Trophoblast cell (in vitro differentiated cells and primary cell): ENCODE data around the gene TRMT2A.

ENCODE experiments used
- DNase-seq, 2 donors: peaks; one replicate each; pipeline ENCODE4 v3.0.0-alpha.2; 2016
- H2AFZ ChIP-seq: 2 replicates; pipeline ENCODE4 v1.6.1; 2013; ENCODE audit warnings: low read length, moderate library complexity, mild to moderate bottlenecking; ENCODE audit not compliant: insufficient read depth, poor library complexity
- H2AK5ac ChIP-seq: 2 replicates; pipeline ENCODE4 v1.6.1; 2013; ENCODE audit warnings: mild to moderate bottlenecking, low read length
- H2BK120ac ChIP-seq: 2 replicates; pipeline ENCODE4 v1.6.1; 2013; ENCODE audit warnings: low read length, mild to moderate bottlenecking, moderate library complexity; ENCODE audit not compliant: insufficient read depth, poor library complexity
- H2BK12ac ChIP-seq: 2 replicates; pipeline ENCODE4 v1.6.1; 2013; ENCODE audit warnings: mild to moderate bottlenecking, low read length, moderate library complexity
- H2BK5ac ChIP-seq: 2 replicates; pipeline ENCODE4 v1.6.1; 2013; ENCODE audit warnings: low read length, low read depth, moderate library complexity, mild to moderate bottlenecking; ENCODE audit not compliant: poor library complexity
- H3K14ac ChIP-seq: 2 replicates; pipeline ENCODE4 v1.6.1; 2013; ENCODE audit warnings: mild to moderate bottlenecking, low read length
- H3K18ac ChIP-seq: 2 replicates; pipeline ENCODE4 v1.6.1; 2013; ENCODE audit warnings: mild to moderate bottlenecking, low read length
- H3K23ac ChIP-seq: 2 replicates; pipeline ENCODE4 v1.6.1; 2013; ENCODE audit warnings: low read length
- H3K27ac ChIP-seq: 2 replicates; pipeline ENCODE4 v1.5.1; 2013; ENCODE audit warnings: low read depth, mild to moderate bottlenecking, inconsistent platforms, low read length, moderate library complexity
- H3K27me3 ChIP-seq: 2 replicates; pipeline ENCODE4 v1.6.1; 2013; ENCODE audit warnings: inconsistent platforms, mild to moderate bottlenecking, low read length, moderate library complexity; ENCODE audit not compliant: insufficient read depth
- H3K36me3 ChIP-seq, 2 experiments: 1 replicate in 1 of 2; 2 replicates in 1 of 2; pipeline ENCODE4 v1.6.1; 2013; ENCODE audit warnings: low read length in 2 of 2, mild to moderate bottlenecking in 2 of 2, moderate library complexity in 1 of 2; ENCODE audit not compliant: insufficient read depth in 2 of 2, control insufficient read depth in 1 of 2
- H3K4ac ChIP-seq: 2 replicates; pipeline ENCODE4 v1.6.1; 2013; ENCODE audit warnings: low read depth, mild to moderate bottlenecking, low read length, moderate library complexity
- H3K4me1 ChIP-seq, 2 experiments: 1 replicate in 1 of 2; 2 replicates in 1 of 2; pipeline ENCODE4 v1.6.1; 2013; ENCODE audit warnings: low read length in 2 of 2, mild to moderate bottlenecking in 2 of 2, moderate library complexity in 1 of 2; ENCODE audit not compliant: insufficient read depth in 2 of 2, control insufficient read depth in 1 of 2
- H3K4me2 ChIP-seq: 2 replicates; pipeline ENCODE4 v1.6.1; 2013; ENCODE audit warnings: inconsistent platforms, mild to moderate bottlenecking, low read length, moderate library complexity
- H3K4me3 ChIP-seq: 2 replicates; pipeline ENCODE4 v1.5.1; 2013; ENCODE audit warnings: mild to moderate bottlenecking, low read depth, low read length, inconsistent platforms
- H3K79me1 ChIP-seq: one replicate; pipeline ENCODE4 v1.6.1; 2013; ENCODE audit warnings: low read length
- H3K79me2 ChIP-seq: 2 replicates; pipeline ENCODE4 v1.6.1; 2013; ENCODE audit warnings: low read length, mild to moderate bottlenecking; ENCODE audit not compliant: control insufficient read depth, insufficient read depth, poor library complexity
- H3K9ac ChIP-seq: 2 replicates; pipeline ENCODE4 v1.6.1; 2013; ENCODE audit warnings: mild to moderate bottlenecking, low read length
- H3K9me3 ChIP-seq: 2 replicates; pipeline ENCODE4 v1.6.1; 2013; ENCODE audit warnings: low read depth, mild to moderate bottlenecking, control low read depth, inconsistent platforms, low read length; ENCODE audit not compliant: insufficient read depth
- H4K12ac ChIP-seq: 2 replicates; pipeline ENCODE4 v1.6.1; 2013; ENCODE audit warnings: low read depth, mild to moderate bottlenecking, low read length, moderate library complexity
- H4K8ac ChIP-seq: 2 replicates; pipeline ENCODE4 v1.6.1; 2013; ENCODE audit warnings: low read depth, mild to moderate bottlenecking, low read length, moderate library complexity
- H4K91ac ChIP-seq: one replicate; pipeline ENCODE4 v1.6.1; 2013; ENCODE audit warnings: low read depth, mild to moderate bottlenecking, low read length, moderate library complexity
- WGBS: extraction: QIAGEN DNeasy Blood & Tissue Kit; methylation state at CpG from one replicate; pipeline ENCODE4 v1.1.7; 2013; ENCODE audit warnings: missing lambda C conversion rate; ENCODE audit not compliant: insufficient read length, insufficient coverage; ENCODE audit errors: extremely low coverage; 5-methylcytosine and 5-hydroxymethylcytosine counted together

TRMT2A gene

DNA sequence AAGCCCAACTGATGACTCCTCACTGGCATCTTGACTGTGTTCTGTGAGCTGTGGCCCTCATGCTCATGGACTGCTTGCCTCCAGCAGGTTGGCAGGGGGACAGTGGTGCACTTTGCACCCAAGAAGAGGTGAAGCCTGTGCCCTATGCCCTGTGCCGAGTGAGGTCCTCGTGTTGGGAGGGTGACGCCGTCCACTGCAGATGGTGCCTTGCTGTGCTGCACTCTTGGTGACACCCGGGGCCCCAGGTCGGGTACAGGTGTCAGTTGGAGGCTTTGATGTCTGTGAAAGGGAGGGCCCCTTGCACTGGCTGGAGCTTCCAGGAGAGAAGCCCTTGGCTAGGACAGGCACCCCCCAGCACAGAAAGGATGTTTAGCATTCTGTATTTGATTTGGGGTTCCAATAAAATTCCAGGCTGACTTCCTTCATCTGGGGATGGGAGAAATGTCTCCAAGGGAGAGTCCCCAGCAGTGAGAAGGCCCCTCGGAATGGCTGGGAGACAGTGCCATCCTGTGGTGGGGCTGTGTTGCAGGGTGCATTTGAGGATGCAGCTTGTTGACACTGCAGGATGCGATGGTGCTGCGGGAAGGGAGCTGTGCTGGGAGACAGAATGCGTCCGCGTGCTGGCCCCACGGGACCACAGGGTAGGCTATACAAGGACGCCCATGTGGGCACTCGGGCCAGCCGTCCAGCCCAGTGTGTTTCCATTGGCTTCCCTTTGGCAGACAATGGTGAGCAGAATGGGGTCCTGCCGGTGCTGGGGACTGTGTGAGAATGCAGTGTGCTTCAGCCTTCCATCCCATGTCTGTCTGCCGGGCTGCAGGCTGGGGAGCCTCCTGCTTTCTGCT lies 12.1 kb upstream of the TRMT2A start:
- H4K8ac ChIP-seq = no peak overlapping the region
- H3K4ac ChIP-seq = no peak overlapping the region
- H2AFZ ChIP-seq = no peak overlapping the region
- H4K12ac ChIP-seq = no peak overlapping the region
- H3K18ac ChIP-seq = no peak overlapping the region
- peak; percentile 24 to 58 for DNase-seq
- no peak overlapping the region for H2AK5ac ChIP-seq
- H3K79me2 ChIP-seq = peaks cover 6% of the 10 kb centered on the region
- H2BK5ac ChIP-seq = no peak overlapping the region
- no peak overlapping the region for H3K23ac ChIP-seq
- no peak overlapping the region for H3K14ac ChIP-seq
- H3K4me2 ChIP-seq = no peak overlapping the region
- no peaks in the 10 kb centered on the region for H3K27me3 ChIP-seq
- peaks cover 37 to 38% of the 10 kb centered on the region in 2 experiments for H3K36me3 ChIP-seq
- H4K91ac ChIP-seq = no peak overlapping the region
- WGBS = no CpG with 5 or more reads among the region's 18 CpGs
- H3K27ac ChIP-seq = no peak overlapping the region
- no peak overlapping the region for H2BK120ac ChIP-seq
- peaks cover 5% of the 10 kb centered on the region for H3K79me1 ChIP-seq
- H3K4me1 ChIP-seq = peaks cover 8 to 14% of the 10 kb centered on the region in 2 experiments
- no peak overlapping the region for H3K9ac ChIP-seq
- H3K9me3 ChIP-seq = no peaks in the 10 kb centered on the region
- H2BK12ac ChIP-seq = no peak overlapping the region
- H3K4me3 ChIP-seq = no peak overlapping the region

DNA sequence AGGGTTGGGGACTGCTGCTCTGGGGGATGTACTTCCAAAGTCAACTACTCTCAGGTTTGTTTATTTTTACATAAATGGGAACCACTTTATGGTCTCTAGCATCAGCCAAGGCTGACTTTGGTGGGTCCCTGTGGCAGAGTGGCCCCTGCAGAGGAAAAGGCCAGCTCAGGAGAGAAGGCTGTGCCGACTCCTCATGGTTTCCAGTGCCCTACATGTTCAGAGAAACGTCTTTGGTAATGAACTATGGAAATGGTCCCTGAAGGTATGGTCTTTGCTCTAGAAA lies 11.5 kb upstream of the TRMT2A start:
- no peak overlapping the region for H3K4me3 ChIP-seq
- no peak overlapping the region for H4K12ac ChIP-seq
- H2AFZ ChIP-seq = no peak overlapping the region
- H3K18ac ChIP-seq = no peak overlapping the region
- H2BK12ac ChIP-seq = no peak overlapping the region
- peaks cover 8 to 9% of the 10 kb centered on the region in 2 experiments for H3K4me1 ChIP-seq
- no peak overlapping the region for H4K8ac ChIP-seq
- H3K79me2 ChIP-seq = peaks cover 6% of the 10 kb centered on the region
- no peak overlapping the region for H2BK120ac ChIP-seq
- H3K36me3 ChIP-seq = peaks cover 43% of the 10 kb centered on the region in 2 experiments
- H3K23ac ChIP-seq = no peak overlapping the region
- H3K9ac ChIP-seq = no peak overlapping the region
- H3K9me3 ChIP-seq = no peaks in the 10 kb centered on the region
- no peak overlapping the region for H3K4ac ChIP-seq
- no peak overlapping the region for H2BK5ac ChIP-seq
- H2AK5ac ChIP-seq = no peak overlapping the region
- no peak for DNase-seq
- H3K4me2 ChIP-seq = no peak overlapping the region
- peaks cover 5% of the 10 kb centered on the region for H3K79me1 ChIP-seq
- no peaks in the 10 kb centered on the region for H3K27me3 ChIP-seq
- H3K27ac ChIP-seq = no peak overlapping the region
- H3K14ac ChIP-seq = no peak overlapping the region
- WGBS = no CpG with 5 or more reads among the region's 2 CpGs
- H4K91ac ChIP-seq = no peak overlapping the region

DNA sequence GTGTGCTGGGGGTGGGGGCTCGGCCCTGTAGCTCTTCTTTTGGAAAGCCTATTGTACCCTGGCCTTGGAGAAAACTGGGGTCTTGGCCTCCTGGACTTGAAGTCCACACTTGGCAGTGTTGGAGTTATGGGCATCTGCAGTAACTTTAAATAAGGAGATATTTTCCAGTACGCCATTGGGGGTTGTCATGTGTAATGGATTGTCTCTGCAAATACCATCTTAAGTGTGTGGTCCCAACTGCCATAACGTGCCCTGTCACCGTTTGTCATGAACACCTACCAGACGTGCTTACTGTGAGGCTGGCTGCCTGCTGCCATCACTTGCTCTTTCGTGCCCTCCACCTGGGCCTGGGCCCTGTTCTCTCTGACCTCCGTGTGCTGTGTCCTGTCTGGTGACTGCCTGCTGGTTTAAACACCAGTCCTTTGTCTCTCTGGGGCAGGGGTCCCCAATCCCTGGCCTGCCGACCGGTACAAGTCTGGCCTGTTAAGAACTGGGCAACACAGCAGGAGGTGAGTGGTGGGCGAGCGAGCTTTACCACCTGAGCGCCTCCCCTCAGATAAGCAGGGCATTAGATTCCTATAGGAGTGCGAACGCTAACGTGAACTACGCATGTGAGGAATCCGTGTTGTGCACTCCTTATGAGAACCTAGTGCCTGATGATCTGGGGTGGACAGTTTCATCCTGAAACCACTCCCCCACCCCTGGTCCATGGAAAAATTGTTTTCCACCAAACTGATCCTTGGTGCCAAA lies 11.0 kb upstream of the TRMT2A start:
- Histone ChIP-seq H3K36me3 (peaks cover 46 to 47% of the 10 kb centered on the region in 2 experiments), H3K4me1 (peaks cover 8 to 9% of the 10 kb centered on the region in 2 experiments), H3K23ac (no peak overlapping the region), H4K91ac (no peak overlapping the region), H3K4ac (no peak overlapping the region), H3K9ac (no peak overlapping the region), H2BK120ac (no peak overlapping the region), H4K12ac (no peak overlapping the region), H3K27ac (no peak overlapping the region), H3K9me3 (no peaks in the 10 kb centered on the region), H3K14ac (no peak overlapping the region), H3K79me1 (peaks cover 5% of the 10 kb centered on the region), H2BK5ac (no peak overlapping the region), H3K4me3 (no peak overlapping the region), H3K18ac (no peak overlapping the region), H3K4me2 (no peak overlapping the region), H2BK12ac (no peak overlapping the region), H2AK5ac (no peak overlapping the region), H3K79me2 (peaks cover 6% of the 10 kb centered on the region), H3K27me3 (no peaks in the 10 kb centered on the region), H2AFZ (no peak overlapping the region), H4K8ac (no peak overlapping the region)
- WGBS = no CpG with 5 or more reads among the region's 17 CpGs
- no peak for DNase-seq

DNA sequence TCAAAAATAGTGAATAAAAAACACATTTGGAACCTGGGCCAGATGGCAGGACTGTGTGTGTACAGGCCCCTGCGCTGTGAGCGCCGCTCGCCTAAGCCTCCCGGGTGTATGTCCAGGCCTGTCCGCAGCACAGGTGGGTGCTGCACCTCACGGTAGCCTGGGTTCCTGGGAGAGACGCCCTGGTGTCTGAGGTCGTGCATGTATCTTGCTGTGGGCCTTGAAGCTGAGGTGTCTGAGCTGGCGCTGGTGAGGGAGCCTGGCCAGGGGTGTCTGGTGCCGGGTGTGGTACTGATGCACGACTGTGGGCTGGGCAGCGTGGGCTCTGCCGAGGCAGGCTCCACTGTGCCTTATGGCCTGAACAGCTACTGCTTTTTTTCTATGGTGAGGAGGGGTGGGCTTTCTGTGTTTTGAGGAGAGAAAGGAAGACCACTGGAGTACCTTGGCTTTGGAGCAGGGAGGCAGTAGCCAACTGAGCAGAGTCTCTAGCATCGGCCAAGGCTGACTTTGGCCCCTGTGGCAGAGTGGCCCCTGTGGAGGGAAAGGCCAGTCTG lies 10.4 kb upstream of the TRMT2A start:
- H3K4me2 ChIP-seq = no peak overlapping the region
- no peak overlapping the region for H2BK12ac ChIP-seq
- H3K4me1 ChIP-seq = peaks cover 2 to 3% of the 10 kb centered on the region in 2 experiments
- no peak for DNase-seq
- WGBS = no CpG with 5 or more reads among the region's 15 CpGs
- H3K9me3 ChIP-seq = no peaks in the 10 kb centered on the region
- no peaks in the 10 kb centered on the region for H3K27me3 ChIP-seq
- H3K14ac ChIP-seq = no peak overlapping the region
- no peak overlapping the region for H2BK120ac ChIP-seq
- no peak overlapping the region for H3K27ac ChIP-seq
- H3K4ac ChIP-seq = no peak overlapping the region
- peaks cover 47 to 50% of the 10 kb centered on the region in 2 experiments for H3K36me3 ChIP-seq
- H2AFZ ChIP-seq = no peak overlapping the region
- no peak overlapping the region for H3K23ac ChIP-seq
- H4K8ac ChIP-seq = no peak overlapping the region
- H4K91ac ChIP-seq = no peak overlapping the region
- H4K12ac ChIP-seq = no peak overlapping the region
- no peak overlapping the region for H3K9ac ChIP-seq
- no peak overlapping the region for H2BK5ac ChIP-seq
- no peak overlapping the region for H2AK5ac ChIP-seq
- peaks cover 6% of the 10 kb centered on the region for H3K79me2 ChIP-seq
- no peak overlapping the region for H3K18ac ChIP-seq
- H3K4me3 ChIP-seq = no peak overlapping the region
- peaks cover 5% of the 10 kb centered on the region for H3K79me1 ChIP-seq
